ENCODE results near the gene IGFL2. TPM values are rescaled to one million over a fixed set of nuclear protein-coding genes. Genes with fewer than 3 reads are reported as not detected.
A peak's percentile ranks its signal among the peaks of the same experiment; 100 is the strongest.
"Not testable (repeated sequence)": the region's sequence is repeated elsewhere in the genome, so short reads cannot be mapped to it uniquely, and the experiment has no call there.

IGFL2 gene
- not detected for total RNA-seq

DNA sequence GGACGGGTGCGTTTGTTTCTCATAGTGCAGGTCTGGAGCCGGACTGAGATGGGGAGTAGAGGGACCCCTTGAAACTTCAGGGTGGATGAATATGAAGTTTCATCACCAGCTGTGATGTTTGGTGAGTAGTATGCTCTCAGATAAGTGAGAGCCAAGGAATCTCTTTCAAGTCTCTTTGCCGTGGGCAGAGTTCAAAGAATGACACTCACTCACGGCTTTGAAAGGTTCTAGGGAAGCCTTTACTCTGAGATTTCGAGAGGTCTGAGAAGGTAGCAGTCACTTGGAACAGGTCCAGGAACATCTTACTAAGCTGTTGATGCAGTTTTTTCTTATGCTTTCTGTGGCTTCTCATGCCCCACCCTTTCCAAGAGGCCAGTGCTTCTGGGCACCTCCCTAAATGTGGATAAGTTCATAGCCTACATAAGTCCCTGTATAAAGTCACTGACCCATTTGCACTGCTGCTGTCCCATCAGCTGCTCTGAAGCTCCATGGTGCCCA lies at the start of gene IGFL2:
TSS of gene IGFL2 (plus strand) at position 448 of the 498 bp plus-strand sequence. CDS start at position 489, 41 bp downstream.
- Mint-ChIP-seq H3K4me3 (no peak within 1 kb of the TSS), H3K36me3 (no peaks in the 10 kb centered on the region), H3K9me3 (no peaks in the 10 kb centered on the region), H3K27ac (no peak within 1 kb of the TSS), H3K27me3 (peaks cover 56% of the 10 kb centered on the region), H3K4me1 (no peaks in the 10 kb centered on the region)
- POLR2A ChIA-PET = no interaction called here
- ATAC-seq (ENCODE audit: low read depth) (no peak), DNase-seq (no peak)

DNA sequence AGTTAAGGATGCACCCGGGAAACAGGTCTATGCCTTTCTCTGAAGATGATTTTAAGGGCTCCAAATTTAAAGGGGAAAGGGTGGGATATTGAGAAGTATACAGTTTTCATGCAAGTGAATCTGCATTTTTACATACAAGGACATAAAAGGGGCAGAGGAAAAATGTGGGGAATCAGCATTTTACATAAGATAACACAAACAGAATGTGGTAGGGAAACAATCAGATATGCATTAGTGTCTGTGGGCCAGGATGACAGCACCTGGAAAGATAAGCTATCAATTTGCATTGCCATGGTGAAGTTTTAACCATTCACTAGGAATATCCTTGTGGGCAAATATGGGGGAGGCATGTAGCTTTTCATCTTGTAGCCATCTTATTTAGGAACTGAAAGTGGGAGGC lies 47.7 kb upstream of the IGFL2 start:
- H3K4me3 Mint-ChIP-seq = no peak overlapping the region
- DNase-seq (no peak), ATAC-seq (ENCODE audit: low read depth) (no peak)
- H3K9me3 Mint-ChIP-seq = peaks cover 13% of the 10 kb centered on the region
- no peaks in the 10 kb centered on the region for H3K4me1 Mint-ChIP-seq
- peaks cover 30% of the 10 kb centered on the region for H3K27me3 Mint-ChIP-seq
- no peaks in the 10 kb centered on the region for H3K36me3 Mint-ChIP-seq
- POLR2A ChIA-PET = no interaction called here
- H3K27ac Mint-ChIP-seq = no peak overlapping the region

DNA sequence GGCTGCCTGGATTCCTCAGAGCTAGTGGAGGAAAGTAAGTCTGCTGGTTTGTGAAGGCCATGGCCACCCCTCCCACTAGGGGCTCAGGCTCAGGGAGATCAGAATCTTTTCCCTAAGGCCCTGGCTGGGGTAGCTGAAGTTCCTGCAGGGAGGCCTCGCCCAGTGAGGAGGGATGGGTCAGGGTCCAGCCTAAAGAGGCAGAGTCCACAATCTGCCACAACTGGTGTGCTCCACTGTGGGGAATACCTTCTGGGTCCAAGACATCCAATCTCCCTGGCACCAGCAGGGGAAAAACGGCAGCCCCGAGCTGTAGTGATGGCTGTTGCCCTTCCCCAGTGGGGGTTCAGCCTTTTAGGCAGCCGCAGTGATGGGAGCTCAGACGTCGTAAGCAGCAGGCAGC lies 46.7 kb upstream of the IGFL2 start:
- Mint-ChIP-seq H3K4me3 (no peak overlapping the region), H3K4me1 (no peaks in the 10 kb centered on the region), H3K27ac (no peak overlapping the region), H3K9me3 (peaks cover 13% of the 10 kb centered on the region), H3K27me3 (peaks cover 25% of the 10 kb centered on the region), H3K36me3 (no peaks in the 10 kb centered on the region)
- DNase-seq = no peak
- POLR2A ChIA-PET = no interaction called here
- no peak for ATAC-seq (ENCODE audit: low read depth)

DNA sequence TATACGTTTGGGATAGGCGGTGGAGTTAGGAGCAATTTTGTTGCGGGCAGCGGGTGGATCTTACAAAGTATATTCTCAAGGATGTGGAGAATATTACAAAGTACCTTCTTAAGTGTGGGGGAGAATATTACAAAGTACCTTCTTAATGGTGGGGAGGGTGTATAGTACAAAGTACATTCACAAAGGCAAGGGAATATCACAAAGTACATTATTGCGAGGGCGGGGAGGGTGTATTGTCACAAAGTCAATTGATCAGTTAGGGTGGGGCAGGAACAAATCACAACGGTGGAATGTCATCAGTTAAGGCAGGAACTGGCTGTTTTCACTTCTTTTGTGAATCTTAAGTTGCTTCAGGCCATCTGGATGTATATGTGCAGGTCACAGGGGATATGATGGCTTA lies 45.7 kb upstream of the IGFL2 start:
- peaks cover 14% of the 10 kb centered on the region for H3K27me3 Mint-ChIP-seq
- H3K4me1 Mint-ChIP-seq; POLR2A ChIA-PET; DNase-seq; ATAC-seq (ENCODE audit: low read depth); H3K9me3 Mint-ChIP-seq; H3K27ac Mint-ChIP-seq; H3K36me3 Mint-ChIP-seq; H3K4me3 Mint-ChIP-seq: not testable (repeated sequence)

DNA sequence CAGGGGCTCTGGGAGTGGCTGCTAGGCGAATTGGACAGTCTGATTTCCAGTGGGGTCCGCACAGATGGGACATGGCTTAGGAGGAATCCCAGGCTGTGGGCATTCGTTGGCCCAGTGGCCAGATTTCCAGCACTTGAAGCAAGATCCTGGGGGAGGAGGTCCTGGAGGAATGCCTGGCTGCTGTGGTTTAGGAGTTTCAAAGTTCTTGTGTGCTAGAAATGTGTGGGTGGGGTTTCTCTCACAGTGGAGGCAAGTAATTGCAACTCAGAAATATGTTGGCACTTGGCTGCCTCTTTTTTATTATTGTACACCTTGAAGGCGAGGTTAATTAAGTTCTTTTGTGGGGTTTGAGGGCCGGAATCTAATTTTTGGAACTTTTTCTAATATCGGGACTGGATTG lies 40.7 kb upstream of the IGFL2 start:
- Mint-ChIP-seq H3K4me3 (no peak overlapping the region), H3K4me1 (no peaks in the 10 kb centered on the region), H3K36me3 (no peaks in the 10 kb centered on the region), H3K9me3 (no peaks in the 10 kb centered on the region), H3K27me3 (peaks cover 15% of the 10 kb centered on the region), H3K27ac (no peak overlapping the region)
- no peak for DNase-seq
- POLR2A ChIA-PET = no interaction called here
- no peak for ATAC-seq (ENCODE audit: low read depth)

DNA sequence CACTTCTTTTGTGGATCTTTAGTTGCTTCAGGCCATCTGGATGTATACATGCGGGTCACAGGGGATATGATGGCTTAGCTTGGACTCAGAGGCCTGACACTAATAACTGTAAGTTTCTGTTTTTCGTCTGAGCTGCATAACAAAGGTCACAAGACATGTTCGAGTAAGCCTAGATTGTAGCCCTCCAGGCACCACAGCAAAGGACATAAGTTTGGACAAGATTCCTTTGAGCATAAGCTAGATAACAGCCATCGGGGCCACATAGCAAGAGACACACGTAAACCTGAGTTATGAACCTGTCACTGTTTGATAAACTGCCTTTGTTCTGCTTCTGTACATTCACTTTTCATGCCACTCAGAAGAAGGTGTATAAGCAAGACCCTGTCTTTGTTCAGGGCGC lies 38.2 kb upstream of the IGFL2 start:
- Mint-ChIP-seq H3K4me1 (no peaks in the 10 kb centered on the region), H3K27me3 (peaks cover 35% of the 10 kb centered on the region), H3K27ac (no peak overlapping the region), H3K9me3 (no peaks in the 10 kb centered on the region), H3K4me3 (no peak overlapping the region), H3K36me3 (no peaks in the 10 kb centered on the region)
- DNase-seq (no peak), ATAC-seq (ENCODE audit: low read depth) (no peak)
- POLR2A ChIA-PET = no interaction called here

DNA sequence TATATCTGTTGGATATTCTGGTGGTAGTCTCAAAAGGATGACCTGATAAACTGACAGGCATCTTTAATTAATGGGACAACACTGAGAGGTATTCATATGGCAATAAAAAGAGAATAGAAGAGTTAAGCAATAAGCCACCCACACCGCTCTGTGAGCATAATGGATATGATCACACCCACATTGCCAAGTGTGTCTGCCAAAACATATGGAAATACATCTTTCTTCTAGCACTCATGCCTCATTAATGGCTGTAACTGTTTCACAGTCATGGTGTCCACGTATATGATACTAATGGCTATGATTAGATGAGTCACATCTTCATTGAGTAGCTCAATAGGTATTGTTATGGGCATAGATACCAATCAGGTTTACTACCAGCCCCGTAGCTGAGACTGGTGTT lies 36.7 kb upstream of the IGFL2 start:
- H3K4me1 Mint-ChIP-seq = peaks cover 4% of the 10 kb centered on the region
- ATAC-seq (ENCODE audit: low read depth) (no peak), DNase-seq (no peak)
- no peaks in the 10 kb centered on the region for H3K9me3 Mint-ChIP-seq
- H3K27ac Mint-ChIP-seq = no peak overlapping the region
- H3K27me3 Mint-ChIP-seq = peaks cover 41% of the 10 kb centered on the region
- no peaks in the 10 kb centered on the region for H3K36me3 Mint-ChIP-seq
- no peak overlapping the region for H3K4me3 Mint-ChIP-seq
- POLR2A ChIA-PET = no interaction called here

DNA sequence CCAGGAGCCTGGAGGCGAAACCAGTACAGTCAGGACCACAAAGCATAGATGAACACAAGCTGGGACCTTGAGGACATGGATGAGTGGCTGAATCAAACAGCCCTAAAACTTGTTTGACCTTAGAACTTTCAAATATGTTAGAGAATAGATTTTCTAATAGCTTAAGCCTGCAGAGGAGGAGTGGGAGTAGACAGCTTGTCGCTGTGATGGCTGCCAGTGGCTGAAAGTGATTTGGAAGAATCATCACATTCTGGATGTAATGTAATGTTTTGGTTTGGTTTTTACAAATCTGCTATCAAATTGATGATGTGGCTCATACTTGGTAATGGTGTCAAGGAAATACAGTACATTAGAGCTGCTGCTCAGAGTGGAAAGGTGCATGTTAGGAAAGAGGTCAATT lies 35.5 kb upstream of the IGFL2 start:
- H3K27me3 Mint-ChIP-seq = peaks cover 46% of the 10 kb centered on the region
- no peak overlapping the region for H3K27ac Mint-ChIP-seq
- no peak for DNase-seq
- H3K36me3 Mint-ChIP-seq = no peaks in the 10 kb centered on the region
- no peak overlapping the region for H3K4me3 Mint-ChIP-seq
- no peaks in the 10 kb centered on the region for H3K9me3 Mint-ChIP-seq
- ATAC-seq (ENCODE audit: low read depth) = no peak
- POLR2A ChIA-PET = no interaction called here
- peaks cover 4% of the 10 kb centered on the region for H3K4me1 Mint-ChIP-seq

DNA sequence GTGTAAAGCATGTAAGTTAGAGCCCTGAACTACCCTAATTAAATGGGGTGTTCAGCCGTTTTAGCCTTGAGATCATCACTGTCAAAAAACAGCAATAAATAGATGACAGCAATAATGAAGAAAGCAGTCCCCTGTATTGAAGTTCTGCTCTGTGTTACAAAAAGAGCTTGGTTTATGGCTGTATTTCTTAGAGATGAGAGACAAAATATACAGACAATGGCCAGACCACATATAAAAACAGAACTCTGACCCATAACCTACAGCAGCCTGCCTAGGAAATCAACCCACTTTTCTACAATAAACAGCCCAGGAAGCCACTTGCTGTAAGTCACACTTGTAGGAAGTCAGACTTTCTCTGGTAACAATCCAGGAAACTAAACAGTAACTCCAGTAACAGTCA lies 34.3 kb upstream of the IGFL2 start:
- no peaks in the 10 kb centered on the region for H3K9me3 Mint-ChIP-seq
- POLR2A ChIA-PET = no interaction called here
- no peak overlapping the region for H3K27ac Mint-ChIP-seq
- DNase-seq (no peak), ATAC-seq (ENCODE audit: low read depth) (no peak)
- H3K36me3 Mint-ChIP-seq = no peaks in the 10 kb centered on the region
- H3K27me3 Mint-ChIP-seq = peaks cover 46% of the 10 kb centered on the region
- H3K4me3 Mint-ChIP-seq = no peak overlapping the region
- peaks cover 4% of the 10 kb centered on the region for H3K4me1 Mint-ChIP-seq

DNA sequence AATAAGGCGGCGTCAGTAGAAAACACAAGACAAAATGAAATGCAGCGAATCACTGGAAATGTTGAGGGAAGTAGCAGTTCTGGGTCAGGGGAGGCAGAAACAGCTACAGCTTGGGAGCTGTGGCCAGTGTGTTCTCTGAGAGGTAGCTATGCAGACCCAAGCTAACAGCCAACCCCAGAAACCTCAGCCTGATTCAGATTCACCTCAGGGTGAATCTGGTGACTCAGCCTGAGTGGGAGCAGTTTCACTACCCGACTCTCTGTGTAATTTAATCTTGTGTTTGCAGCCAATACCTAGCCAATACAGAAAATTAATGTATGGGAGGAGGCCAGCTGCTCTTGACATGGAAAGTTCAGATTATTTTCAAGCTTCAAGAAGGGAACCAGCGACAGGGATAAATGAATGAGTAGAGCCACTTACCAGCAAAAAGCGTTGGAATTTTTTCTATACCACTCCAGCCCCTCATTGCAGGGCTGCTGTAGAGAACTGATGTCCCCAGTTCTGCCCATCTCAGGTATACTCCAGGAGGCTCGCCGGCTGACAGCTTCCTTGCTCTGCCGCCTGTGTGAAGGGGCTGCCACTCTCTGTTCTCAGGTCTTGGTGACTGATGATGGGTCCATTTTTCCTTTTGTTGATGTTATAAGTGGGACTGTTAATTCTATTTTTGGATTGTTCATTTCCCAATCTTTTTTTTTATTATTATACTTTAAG lies 32.5 kb upstream of the IGFL2 start:
- H3K4me3 Mint-ChIP-seq = no peak overlapping the region
- no peak for DNase-seq

DNA sequence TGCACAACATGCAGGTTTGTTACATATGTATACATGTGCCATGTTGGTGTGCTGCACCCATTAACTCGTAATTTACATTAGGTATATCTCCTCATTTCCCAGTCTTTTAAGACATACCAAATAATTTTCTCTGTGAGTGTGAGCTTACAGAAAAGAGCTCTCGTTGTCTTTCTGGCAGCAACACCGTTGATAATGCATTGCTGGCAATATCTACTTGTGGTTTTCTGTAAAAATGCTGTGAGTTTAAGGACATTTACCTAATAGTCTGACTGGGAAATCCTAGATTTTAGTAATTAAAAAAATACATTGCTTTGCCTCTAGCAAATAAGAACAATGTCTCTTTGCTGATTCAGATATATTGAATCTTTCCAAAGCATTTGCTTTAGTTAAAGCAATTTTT lies 31.9 kb upstream of the IGFL2 start:
- no peak for ATAC-seq (ENCODE audit: low read depth)
- H3K36me3 Mint-ChIP-seq = no peaks in the 10 kb centered on the region
- peaks cover 4% of the 10 kb centered on the region for H3K4me1 Mint-ChIP-seq
- no peaks in the 10 kb centered on the region for H3K9me3 Mint-ChIP-seq
- no peak overlapping the region for H3K27ac Mint-ChIP-seq
- H3K4me3 Mint-ChIP-seq = no peak overlapping the region
- peaks cover 41% of the 10 kb centered on the region for H3K27me3 Mint-ChIP-seq
- POLR2A ChIA-PET = no interaction called here
- DNase-seq = no peak

More for the DNA sequence above, 32.5 kb upstream of the IGFL2 start:
- H3K36me3 Mint-ChIP-seq = no peaks in the 10 kb centered on the region
- no peak overlapping the region for H3K27ac Mint-ChIP-seq
- peaks cover 42% of the 10 kb centered on the region for H3K27me3 Mint-ChIP-seq
- peak; percentile 54 for ATAC-seq (ENCODE audit: low read depth)
- peaks cover 4% of the 10 kb centered on the region for H3K4me1 Mint-ChIP-seq
- POLR2A ChIA-PET = no interaction called here
- H3K9me3 Mint-ChIP-seq = no peaks in the 10 kb centered on the region

DNA sequence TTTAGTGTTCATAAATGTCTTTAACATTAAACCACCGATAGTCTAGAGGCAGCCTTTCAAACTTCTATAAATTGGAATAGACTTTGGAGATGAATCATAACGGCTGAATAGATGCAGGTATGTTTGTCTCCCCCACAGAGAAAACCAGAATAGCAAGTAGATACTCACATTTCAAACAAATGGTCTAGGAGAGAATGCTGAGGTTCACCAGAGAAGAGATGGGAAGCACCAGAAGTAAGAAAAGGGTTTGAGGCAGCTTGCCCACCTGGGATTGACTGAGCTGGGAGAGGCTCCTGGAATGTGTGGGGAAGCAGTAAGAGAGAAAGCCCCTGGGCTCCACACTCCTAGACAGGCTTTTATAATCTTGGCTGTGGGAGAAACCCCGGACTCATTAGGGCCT lies 29.9 kb upstream of the IGFL2 start:
- Mint-ChIP-seq H3K36me3 (no peaks in the 10 kb centered on the region), H3K9me3 (no peaks in the 10 kb centered on the region)
- POLR2A ChIA-PET = no interaction called here

DNA sequence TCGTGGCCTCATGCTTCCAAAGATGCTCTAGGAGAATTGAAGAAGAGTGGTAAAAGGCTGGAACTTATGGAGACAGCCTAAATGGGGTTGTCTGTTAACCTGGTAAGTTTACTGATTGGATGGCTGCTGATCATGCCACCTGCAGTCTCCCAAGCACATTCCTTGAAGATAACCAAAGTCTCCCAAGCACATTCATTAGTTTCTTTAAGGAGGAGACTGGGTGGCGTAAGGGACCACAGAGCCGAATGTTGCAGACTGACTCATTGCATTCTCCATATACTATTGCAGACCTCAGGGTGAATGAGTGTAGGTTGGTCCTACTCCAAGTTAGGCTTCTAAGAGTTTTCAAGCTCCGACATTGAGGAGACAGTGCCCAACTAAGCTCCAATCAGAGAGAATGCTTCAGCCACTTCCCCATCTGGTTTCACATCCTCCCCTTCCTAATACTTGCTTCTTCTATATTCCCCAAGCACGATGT lies 23.4 kb upstream of the IGFL2 start, which contains the start of gene IGFL3:
TSS of gene IGFL3 (minus strand) at position 51 of the 478 bp plus-strand sequence. CDS start at position 12, 39 bp downstream.
- POLR2A ChIA-PET = no interaction called here
- Mint-ChIP-seq H3K36me3 (no peaks in the 10 kb centered on the region), H3K27ac (no peak within 1 kb of the TSS), H3K9me3 (no peaks in the 10 kb centered on the region), H3K4me1 (no peaks in the 10 kb centered on the region), H3K27me3 (peaks cover 61% of the 10 kb centered on the region), H3K4me3 (no peak within 1 kb of the TSS)
- no peak for ATAC-seq (ENCODE audit: low read depth)
- no peak for DNase-seq

More for the DNA sequence above, 29.9 kb upstream of the IGFL2 start:
- ATAC-seq (ENCODE audit: low read depth) (no peak), DNase-seq (no peak)
- H3K4me3 Mint-ChIP-seq = no peak overlapping the region
- H3K27me3 Mint-ChIP-seq = peaks cover 34% of the 10 kb centered on the region
- H3K27ac Mint-ChIP-seq = no peak overlapping the region
- H3K4me1 Mint-ChIP-seq = peaks cover 4% of the 10 kb centered on the region

DNA sequence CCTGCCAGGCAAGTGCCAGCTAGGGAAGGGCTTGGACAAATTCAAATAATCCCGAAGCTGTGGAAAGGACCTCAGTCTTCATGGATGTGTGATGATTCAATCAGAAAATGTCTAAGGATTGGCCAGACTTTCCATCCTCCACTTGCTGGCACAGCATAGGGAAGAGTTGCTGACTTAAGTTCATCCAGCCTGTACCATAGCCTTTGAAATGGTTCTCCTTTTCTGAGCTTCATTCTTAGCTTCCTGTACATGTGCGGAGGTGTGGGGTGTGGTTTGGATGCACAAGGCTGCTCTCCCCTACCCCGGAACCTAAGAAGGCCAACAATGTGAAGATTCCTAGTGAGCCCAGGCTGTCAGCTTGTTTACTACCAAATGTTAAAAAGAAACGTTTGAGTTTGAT lies 22.6 kb upstream of the IGFL2 start:
- Mint-ChIP-seq H3K27me3 (peaks cover 67% of the 10 kb centered on the region), H3K4me1 (no peaks in the 10 kb centered on the region), H3K27ac (no peak overlapping the region), H3K9me3 (no peaks in the 10 kb centered on the region), H3K36me3 (no peaks in the 10 kb centered on the region), H3K4me3 (no peak overlapping the region)
- ATAC-seq (ENCODE audit: low read depth) (no peak), DNase-seq (no peak)
- POLR2A ChIA-PET = no interaction called here

Data from activated naive CD8-positive, alpha-beta T cell treated with anti-CD3 and anti-CD28 coated beads, Interleukin-2, amount 10 ng/mL, durations not matched to agents 7 days and 5 days (primary cell).